Colonic mucosa (tissue), 4 donors: ENCODE data around the gene NUP210. TPM values are rescaled to one million over a fixed set of nuclear protein-coding genes. Genes with fewer than 3 reads are reported as not detected.
"Not testable (repeated sequence)": the region's sequence is repeated elsewhere in the genome, so short reads cannot be mapped to it uniquely, and the experiment has no call there.

ENCODE experiments used
- DNase-seq: peaks from one replicate; pipeline ENCODE4 v3.0.0-alpha.2; 2020
- H3K27ac ChIP-seq: fragments of 200-600 bp; one replicate; pipeline ENCODE4 v1.8.0; 2021
- H3K27me3 ChIP-seq: fragments of 200-600 bp; one replicate; pipeline ENCODE4 v1.8.0; 2021
- H3K36me3 ChIP-seq: fragments of 200-600 bp; one replicate; pipeline ENCODE4 v1.8.0; 2021
- H3K4me1 ChIP-seq: fragments of 200-600 bp; one replicate; pipeline ENCODE4 v1.8.0; 2021; ENCODE audit warnings: mild to moderate bottlenecking
- H3K4me3 ChIP-seq: fragments of 200-600 bp; one replicate; pipeline ENCODE4 v1.8.0; 2021
- H3K9ac ChIP-seq, 2 donors: one replicate each; pipeline ENCODE4 v1.7.0; 2013; ENCODE audit warnings: control low read depth in 2 of 2, low read depth in 2 of 2, low read length in 2 of 2
- H3K9me3 ChIP-seq: fragments of 200-600 bp; one replicate; pipeline ENCODE4 v1.8.0; 2021
- CTCF ChIP-seq: fragments of 200-600 bp; IDR thresholded peaks from one replicate; pipeline ENCODE4 v1.8.0; 2022; ENCODE audit warnings: antibody characterized with exemption, mild to moderate bottlenecking
- intact Hi-C: fragments of 100-400 bp; cut with DNase I; formaldehyde crosslinking; loops from one replicate; pipeline ENCODE4 v1.14.1; 2022
- total RNA-seq, 2 donors: library from RNA; stranded (reverse); fragmentation: NEBNext Ultra II Directional in 1 of 2; extraction: Animal tissue kit (Norgen Biotek cat#: 25700) in 1 of 2; gene quantifications; one replicate each; pipeline ENCODE4 v1.2.1, GENCODE V29; 2021
- donor health status: healthy.
- donor health status: DM: no; HTN: no; CAD: no.
- donor health status: DM: no; HTN: no; CAD: no.

NUP210 gene
- total RNA-seq, 2 donors from 2014 or later, result 7.5 to 23.8 TPM

- TF ChIP-seq CTCF, result no peak
- H3K9me3 ChIP-seq, result no peaks in the 10 kb centered on the region
- intact Hi-C loops, result no loop called here
Observed at GRCh38 chr3:13433912-13434311, 13.8 kb upstream of the NUP210 start.

GRCh38 chr3:13432093-13432492, 12.0 kb upstream of the NUP210 start:
- Histone ChIP-seq H3K9ac (no peak overlapping the region), H3K4me1 (no peaks in the 10 kb centered on the region), H3K27ac (no peak overlapping the region), H3K27me3 (no peaks in the 10 kb centered on the region), H3K4me3 (no peak overlapping the region), H3K9me3 (no peaks in the 10 kb centered on the region), H3K36me3 (no peaks in the 10 kb centered on the region)
- TF ChIP-seq CTCF, result no peak
- DNase-seq, result no peak
- intact Hi-C loops, result no loop called here

More at GRCh38 chr3:13433912-13434311, 13.8 kb upstream of the NUP210 start:
- Histone ChIP-seq H3K27ac (no peak overlapping the region), H3K4me3 (no peak overlapping the region), H3K4me1 (no peaks in the 10 kb centered on the region), H3K36me3 (no peaks in the 10 kb centered on the region), H3K9ac (no peak overlapping the region), H3K27me3 (no peaks in the 10 kb centered on the region)
- no peak for DNase-seq

DNA sequence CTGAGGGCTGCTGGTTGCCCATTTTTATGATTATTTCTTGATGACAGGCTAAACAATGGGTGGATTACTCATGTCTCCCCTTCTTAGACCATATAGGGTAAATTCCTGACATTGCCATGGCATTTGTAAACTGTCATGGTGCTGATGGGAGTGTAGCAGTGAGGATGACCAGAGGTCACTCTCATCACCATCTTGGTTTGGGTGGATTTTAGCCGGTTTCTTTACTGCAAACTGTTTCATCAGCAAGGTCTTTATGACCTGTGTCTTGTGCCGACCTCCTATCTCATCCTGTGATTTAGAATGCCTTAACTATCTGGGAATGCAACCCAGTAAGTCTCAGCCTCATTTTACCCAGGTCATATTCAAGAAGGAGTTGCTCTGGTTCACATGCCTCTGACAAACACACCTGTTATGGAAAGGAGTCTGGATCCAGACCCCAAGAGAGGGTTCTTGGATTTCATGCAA, 10.3 kb upstream of the NUP210 start:
- H3K27me3 ChIP-seq, DNase-seq, H3K4me3 ChIP-seq, H3K9ac ChIP-seq, H3K9me3 ChIP-seq, H3K27ac ChIP-seq, H3K4me1 ChIP-seq, H3K36me3 ChIP-seq, intact Hi-C loops: not testable (repeated sequence)

GRCh38 chr3:13429631-13430291, 9.6 kb upstream of the NUP210 start:
- Histone ChIP-seq H3K4me1 (no peaks in the 10 kb centered on the region), H3K4me3 (no peak overlapping the region)
- intact Hi-C loops, result no loop called here

DNA sequence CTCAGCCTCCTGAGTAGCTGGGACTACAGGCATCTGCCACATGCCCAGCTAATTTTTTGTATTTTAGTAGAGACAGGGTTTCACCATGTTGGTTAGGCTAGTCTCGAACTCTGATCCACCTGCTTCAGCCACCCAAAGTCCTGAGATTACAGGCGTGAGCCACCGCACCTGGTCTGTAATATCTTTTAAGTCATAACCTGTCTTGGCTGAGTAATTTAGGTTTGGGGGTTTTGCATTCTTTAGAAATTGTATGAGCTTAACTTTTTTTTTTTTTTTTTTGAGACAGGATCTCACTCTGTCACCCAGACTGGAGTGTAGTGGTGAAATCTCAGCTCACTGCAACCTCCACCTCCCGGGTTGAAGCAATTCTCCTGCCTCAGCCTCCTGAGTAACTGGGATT, 8.6 kb upstream of the NUP210 start:
- H3K36me3 ChIP-seq, H3K4me3 ChIP-seq, H3K9ac ChIP-seq, H3K27me3 ChIP-seq, intact Hi-C loops, H3K27ac ChIP-seq, DNase-seq, H3K9me3 ChIP-seq, H3K4me1 ChIP-seq: not testable (repeated sequence)

More at GRCh38 chr3:13429631-13430291, 9.6 kb upstream of the NUP210 start:
- no peaks in the 10 kb centered on the region for H3K36me3 ChIP-seq
- H3K27ac ChIP-seq, result no peak overlapping the region
- no peak for TF ChIP-seq CTCF
- H3K9ac ChIP-seq, result no peak overlapping the region
- no peaks in the 10 kb centered on the region for H3K9me3 ChIP-seq
- H3K27me3 ChIP-seq, result no peaks in the 10 kb centered on the region
- no peak for DNase-seq

DNA sequence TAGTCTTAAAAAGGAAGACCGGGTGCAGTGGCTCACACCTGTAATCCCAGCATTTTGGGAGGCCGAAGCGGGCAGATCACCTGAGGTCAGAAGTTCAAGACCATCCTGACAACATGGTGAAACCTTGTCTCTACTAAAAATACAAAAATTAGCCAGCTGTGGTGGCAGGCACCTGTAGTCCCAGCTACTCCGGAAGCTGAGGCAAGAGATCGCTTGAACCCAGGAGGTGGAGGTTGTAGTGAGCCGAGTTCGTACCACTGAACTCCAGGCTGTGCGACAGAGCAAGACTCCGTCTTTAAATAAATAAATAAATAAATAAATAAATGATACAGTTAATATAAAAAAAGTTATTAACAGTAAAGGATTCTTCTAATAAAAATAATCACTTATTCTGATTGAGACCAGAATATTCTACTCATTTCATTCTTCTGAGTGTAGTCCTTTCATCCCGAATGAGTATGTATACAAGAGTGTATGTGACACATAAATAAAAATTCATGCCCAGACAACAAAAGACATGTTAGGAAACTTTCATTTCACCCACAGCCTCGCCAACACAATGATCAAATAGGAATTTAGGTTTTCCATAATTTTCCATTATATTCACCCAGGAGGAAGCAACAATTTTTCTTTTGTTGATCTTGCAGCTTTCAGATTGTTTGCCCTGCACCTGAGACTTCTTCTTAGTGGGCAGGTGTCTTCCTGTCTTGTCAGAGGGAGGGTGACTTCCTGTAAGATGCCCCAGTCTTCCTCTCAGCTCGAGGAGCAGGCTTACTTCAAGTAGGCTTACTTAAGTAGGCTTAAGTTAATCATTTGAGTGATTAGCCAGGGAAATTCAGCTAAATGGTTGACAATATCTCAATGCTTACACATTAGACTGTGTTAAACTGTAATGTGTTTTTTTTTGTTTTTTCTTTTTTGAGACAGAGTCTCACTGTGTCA, 7.8 kb upstream of the NUP210 start:
- no peaks in the 10 kb centered on the region for H3K27me3 ChIP-seq
- no peaks in the 10 kb centered on the region for H3K36me3 ChIP-seq
- H3K27ac ChIP-seq, result no peak overlapping the region
- H3K4me3 ChIP-seq, result no peak overlapping the region
- no peak for TF ChIP-seq CTCF
- DNase-seq, result no peak
- no peaks in the 10 kb centered on the region for H3K9me3 ChIP-seq
- H3K9ac ChIP-seq, result no peak overlapping the region
- intact Hi-C loops, result no loop called here
- peaks cover 3% of the 10 kb centered on the region for H3K4me1 ChIP-seq
